Measurements from ENCODE around the gene MMAB. TPM values are rescaled to one million over a fixed set of nuclear protein-coding genes. Genes with fewer than 3 reads are reported as not detected.
A peak's percentile ranks its signal among the peaks of the same experiment; 100 is the strongest.

Gene MMAB
- total RNA-seq, 4 donors from 2014 or later = 21.2 to 54.3 (median 25.6) TPM

GRCh38 chr12:109566424-109566823 lies 6.9 kb downstream of the MMAB start:
- TF ChIP-seq CTCF (IDR thresholded peaks at IDR 0.05 in 4 of 5, conservative IDR thresholded peaks at IDR 0.05 in 1 of 5) (no peak), POLR2A (IDR thresholded peaks at IDR 0.05) (no peak)
- in situ Hi-C loops (cut with MboI; ENCODE audit: low sequenced_read_pairs in 4 of 4) (no loop called here), intact Hi-C loops (cut with DNase I; ENCODE audit: low total_unique reads) (no loop called here)
- Histone ChIP-seq H3K27ac (no peak overlapping the region), H3K9me3 (no peaks in the 10 kb centered on the region), H3K4me1 (no peaks in the 10 kb centered on the region), H3K27me3 (no peaks in the 10 kb centered on the region), H3K36me3 (peaks cover 0 to 53% of the 10 kb centered on the region in 2 donors), H3K4me3 (no peak overlapping the region)
- no peak for ATAC-seq
- no peak for DNase-seq

GRCh38 chr12:109563291-109564284 lies 9.7 kb downstream of the MMAB start:
- Histone ChIP-seq H3K9me3 (no peaks in the 10 kb centered on the region), H3K4me1 (no peaks in the 10 kb centered on the region), H3K36me3 (peaks cover 0 to 53% of the 10 kb centered on the region in 2 donors), H3K27me3 (no peaks in the 10 kb centered on the region), H3K4me3 (no peak overlapping the region), H3K27ac (peak overlapping the region in 1 of 4 donors; percentile 39)
- ATAC-seq (no peak), DNase-seq (no peak)
- in situ Hi-C loops (cut with MboI; ENCODE audit: low sequenced_read_pairs in 4 of 4) = no loop called here
- no peak for TF ChIP-seq CTCF (IDR thresholded peaks at IDR 0.05 in 4 of 5, conservative IDR thresholded peaks at IDR 0.05 in 1 of 5)
- no peak for TF ChIP-seq POLR2A (IDR thresholded peaks at IDR 0.05)
- intact Hi-C loops (cut with DNase I; ENCODE audit: low total_unique reads) = no loop called here

GRCh38 chr12:109562871-109563270 lies 10.4 kb downstream of the MMAB start:
- intact Hi-C loops (cut with DNase I; ENCODE audit: low total_unique reads) = no loop called here
- DNase-seq (no peak), ATAC-seq (no peak)
- no peak for TF ChIP-seq CTCF (IDR thresholded peaks at IDR 0.05 in 4 of 5, conservative IDR thresholded peaks at IDR 0.05 in 1 of 5)
- no peak for TF ChIP-seq POLR2A (IDR thresholded peaks at IDR 0.05)
- H3K4me3 ChIP-seq = no peak overlapping the region
- no peaks in the 10 kb centered on the region for H3K9me3 ChIP-seq
- H3K4me1 ChIP-seq = no peaks in the 10 kb centered on the region
- peaks cover 0 to 46% of the 10 kb centered on the region in 2 donors for H3K36me3 ChIP-seq
- in situ Hi-C loops (cut with MboI; ENCODE audit: low sequenced_read_pairs in 4 of 4) = no loop called here
- peak overlapping the region in 1 of 4 donors; percentile 39 for H3K27ac ChIP-seq
- H3K27me3 ChIP-seq = no peaks in the 10 kb centered on the region

GRCh38 chr12:109561711-109562030 lies 11.6 kb downstream of the MMAB start:
- Histone ChIP-seq H3K4me3 (no peak overlapping the region), H3K36me3 (peaks cover 0 to 47% of the 10 kb centered on the region in 2 donors), H3K27ac (no peak overlapping the region), H3K4me1 (no peaks in the 10 kb centered on the region), H3K9me3 (no peaks in the 10 kb centered on the region), H3K27me3 (no peaks in the 10 kb centered on the region)
- in situ Hi-C loops (cut with MboI; ENCODE audit: low sequenced_read_pairs in 4 of 4) = no loop called here
- TF ChIP-seq CTCF (IDR thresholded peaks at IDR 0.05 in 4 of 5, conservative IDR thresholded peaks at IDR 0.05 in 1 of 5) (no peak), POLR2A (IDR thresholded peaks at IDR 0.05) (no peak)
- ATAC-seq (no peak), DNase-seq (no peak)
- intact Hi-C loops (cut with DNase I; ENCODE audit: low total_unique reads) = no loop called here
